Ramos (cell line): Measurements from ENCODE around the gene SRPK3.

ENCODE experiments used
- in situ Hi-C: fragments of 300-500 bp; cut with MboI; formaldehyde crosslinking; loops from one replicate; pipeline ENCODE4 v1.14.3; 2022; ENCODE audit warnings: low sequenced_read_pairs; ENCODE audit not compliant: unreplicated experiment

The SRPK3 gene

DNA sequence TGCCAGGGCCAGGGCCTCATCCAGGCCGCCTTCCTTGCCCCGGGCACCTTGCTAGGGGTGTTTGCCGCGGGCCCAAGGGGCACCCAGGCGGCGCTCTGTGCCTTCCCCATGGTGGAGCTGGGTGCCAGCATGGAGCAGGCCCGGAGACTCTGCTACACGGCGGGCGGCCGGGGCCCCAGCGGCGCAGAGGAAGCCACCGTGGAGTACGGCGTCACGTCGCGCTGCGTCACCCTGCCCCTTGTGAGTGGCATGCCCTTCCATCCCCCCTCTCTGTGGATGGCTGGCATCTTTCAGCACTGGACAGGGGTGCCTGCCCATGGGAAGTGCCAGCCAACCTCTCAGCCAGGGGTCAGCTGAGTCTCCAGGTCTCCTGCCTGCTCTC lies 13.2 kb upstream of the SRPK3 start:
- in situ Hi-C loops = loop anchor here (10.0 kb wide), 1 partner anchor 187 kb away; no protein-coding TSS in a partner anchor

DNA sequence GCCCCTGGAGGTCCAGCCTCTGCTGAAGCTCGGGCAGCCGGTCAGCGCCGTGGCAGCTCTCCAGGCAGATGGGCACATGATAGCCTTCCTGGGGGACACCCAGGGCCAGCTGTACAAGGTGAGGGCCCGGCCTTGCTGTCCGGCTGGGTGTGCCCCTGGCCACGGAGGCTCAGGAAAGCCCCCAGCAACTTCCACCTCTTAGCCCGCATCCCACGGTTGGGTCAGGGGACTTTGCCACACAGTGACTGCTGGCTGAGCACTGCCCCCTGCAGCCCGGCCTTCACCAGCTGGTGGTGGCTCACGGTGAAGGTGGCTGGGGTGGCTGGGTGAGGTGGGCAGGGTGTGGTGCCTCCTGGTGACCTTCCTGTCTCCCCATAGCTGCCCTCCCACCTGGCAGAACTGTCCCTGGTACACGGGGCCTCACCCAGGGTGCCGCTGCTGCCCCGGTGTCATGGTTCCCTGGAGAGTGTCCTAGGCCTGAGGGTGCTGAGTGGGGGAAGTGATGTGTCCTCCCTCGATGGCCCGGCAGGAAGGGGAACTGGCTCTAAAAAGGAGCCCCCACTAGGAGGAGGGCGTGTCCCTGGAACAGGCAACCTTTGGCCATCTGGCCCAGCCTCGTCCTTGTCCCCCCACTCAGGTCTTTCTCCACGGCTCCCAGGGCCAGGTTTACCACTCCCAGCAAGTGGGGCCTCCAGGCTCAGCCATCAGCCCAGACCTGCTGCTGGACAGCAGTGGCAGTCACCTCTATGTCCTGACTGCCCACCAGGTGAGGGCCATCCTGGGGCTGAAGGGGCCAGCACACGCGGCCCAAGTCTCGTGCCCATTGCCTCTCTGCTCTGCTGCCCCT lies 12.3 kb upstream of the SRPK3 start:
- in situ Hi-C loops = loop anchor here (10.0 kb wide), 1 partner anchor 186 kb away; no protein-coding TSS in a partner anchor

DNA sequence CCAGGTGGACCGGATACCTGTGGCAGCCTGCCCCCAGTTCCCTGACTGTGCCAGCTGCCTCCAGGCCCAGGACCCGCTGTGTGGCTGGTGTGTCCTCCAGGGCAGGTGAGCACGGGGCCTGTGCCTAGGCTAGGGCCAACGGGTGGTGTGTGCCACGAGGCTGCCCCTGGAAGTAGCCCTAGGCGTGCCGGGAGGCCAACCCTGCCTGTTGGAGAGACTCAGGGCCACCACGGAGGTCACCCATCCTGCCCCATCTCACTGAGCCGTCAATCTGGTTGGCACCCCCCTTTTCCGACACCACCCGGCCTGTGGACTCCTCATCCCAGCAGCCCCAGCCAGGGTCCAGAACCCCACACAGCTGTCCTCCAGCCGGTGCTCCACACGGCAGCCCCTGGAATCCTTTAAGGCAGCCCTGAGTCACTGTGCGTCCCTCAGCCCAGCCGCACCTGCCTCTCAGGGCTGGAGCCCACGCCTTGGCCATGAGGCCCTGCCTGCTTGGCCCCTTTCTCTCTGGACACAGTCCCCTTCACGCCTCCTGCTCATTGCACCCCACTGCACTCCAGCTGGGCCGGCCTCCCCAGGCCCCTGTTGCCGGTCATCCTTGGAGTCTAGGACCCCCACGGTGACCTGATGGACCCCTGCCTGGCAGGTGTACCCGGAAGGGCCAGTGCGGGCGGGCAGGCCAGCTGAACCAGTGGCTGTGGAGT lies 11.5 kb upstream of the SRPK3 start:
- in situ Hi-C loops = loop anchor here (10.0 kb wide), 1 partner anchor 185 kb away; no protein-coding TSS in a partner anchor

DNA sequence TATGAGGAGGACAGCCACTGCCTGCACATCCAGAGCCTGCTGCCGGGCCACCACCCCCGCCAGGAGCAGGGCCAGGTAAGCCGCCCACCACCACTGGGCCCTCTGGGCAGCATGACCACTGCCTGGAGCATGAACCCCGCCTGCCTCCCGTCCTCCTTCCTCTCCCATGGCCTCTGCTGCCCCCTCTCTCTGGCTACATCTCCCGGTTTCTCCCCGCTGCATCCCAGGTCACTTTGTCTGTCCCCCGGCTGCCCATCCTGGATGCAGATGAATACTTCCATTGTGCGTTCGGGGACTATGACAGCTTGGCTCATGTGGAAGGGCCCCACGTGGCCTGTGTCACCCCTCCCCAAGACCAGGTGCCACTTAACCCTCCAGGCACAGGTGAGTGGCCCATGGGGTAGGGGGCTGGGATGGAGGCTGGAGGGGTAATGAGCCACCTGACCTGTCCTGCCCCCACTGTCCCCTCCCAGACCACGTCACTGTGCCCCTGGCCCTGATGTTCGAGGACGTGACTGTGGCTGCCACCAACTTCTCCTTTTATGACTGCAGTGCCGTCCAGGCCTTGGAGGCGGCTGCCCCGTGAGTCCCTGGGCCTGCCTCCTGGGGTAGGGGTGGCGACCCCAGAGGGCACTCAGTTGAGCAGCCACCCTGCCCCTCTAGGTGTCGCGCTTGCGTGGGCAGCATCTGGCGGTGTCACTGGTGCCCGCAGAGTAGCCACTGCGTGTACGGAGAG lies 10.8 kb upstream of the SRPK3 start:
- in situ Hi-C loops = loop anchor here (10.0 kb wide), 1 partner anchor 185 kb away; no protein-coding TSS in a partner anchor

DNA sequence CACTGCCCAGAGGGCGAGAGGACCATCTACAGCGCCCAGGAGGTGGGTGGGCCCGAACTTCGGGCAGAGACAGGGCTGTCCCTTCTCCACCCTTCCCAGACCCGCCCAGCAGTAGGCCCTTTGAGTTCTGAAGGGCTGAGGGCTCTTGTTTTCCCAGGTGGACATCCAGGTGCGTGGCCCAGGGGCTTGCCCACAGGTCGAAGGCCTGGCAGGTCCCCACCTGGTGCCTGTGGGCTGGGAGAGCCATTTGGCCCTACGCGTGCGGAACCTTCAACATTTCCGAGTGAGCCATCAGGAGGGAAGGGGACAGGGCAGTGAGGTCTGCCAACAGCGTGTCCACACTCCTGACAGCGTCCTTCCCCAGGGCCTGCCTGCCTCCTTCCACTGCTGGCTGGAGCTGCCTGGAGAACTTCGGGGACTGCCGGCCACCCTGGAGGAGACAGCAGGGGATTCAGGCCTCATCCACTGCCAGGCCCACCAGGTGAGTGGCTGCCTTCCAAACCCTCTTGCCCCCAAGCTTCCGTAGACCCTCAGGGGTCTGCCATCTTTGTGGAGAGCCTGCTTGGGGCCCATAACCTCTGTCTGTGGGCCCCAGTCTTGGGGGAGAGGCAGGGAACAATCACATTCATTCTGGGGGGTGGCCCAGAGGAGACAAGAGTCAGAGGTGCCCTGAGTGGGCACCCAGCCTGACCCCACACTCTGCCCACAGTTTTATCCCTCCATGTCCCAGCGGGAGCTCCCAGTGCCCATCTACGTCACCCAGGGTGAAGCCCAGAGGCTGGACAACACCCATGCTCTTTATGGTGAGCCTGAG lies 10.0 kb upstream of the SRPK3 start:
- in situ Hi-C loops = no loop called here

DNA sequence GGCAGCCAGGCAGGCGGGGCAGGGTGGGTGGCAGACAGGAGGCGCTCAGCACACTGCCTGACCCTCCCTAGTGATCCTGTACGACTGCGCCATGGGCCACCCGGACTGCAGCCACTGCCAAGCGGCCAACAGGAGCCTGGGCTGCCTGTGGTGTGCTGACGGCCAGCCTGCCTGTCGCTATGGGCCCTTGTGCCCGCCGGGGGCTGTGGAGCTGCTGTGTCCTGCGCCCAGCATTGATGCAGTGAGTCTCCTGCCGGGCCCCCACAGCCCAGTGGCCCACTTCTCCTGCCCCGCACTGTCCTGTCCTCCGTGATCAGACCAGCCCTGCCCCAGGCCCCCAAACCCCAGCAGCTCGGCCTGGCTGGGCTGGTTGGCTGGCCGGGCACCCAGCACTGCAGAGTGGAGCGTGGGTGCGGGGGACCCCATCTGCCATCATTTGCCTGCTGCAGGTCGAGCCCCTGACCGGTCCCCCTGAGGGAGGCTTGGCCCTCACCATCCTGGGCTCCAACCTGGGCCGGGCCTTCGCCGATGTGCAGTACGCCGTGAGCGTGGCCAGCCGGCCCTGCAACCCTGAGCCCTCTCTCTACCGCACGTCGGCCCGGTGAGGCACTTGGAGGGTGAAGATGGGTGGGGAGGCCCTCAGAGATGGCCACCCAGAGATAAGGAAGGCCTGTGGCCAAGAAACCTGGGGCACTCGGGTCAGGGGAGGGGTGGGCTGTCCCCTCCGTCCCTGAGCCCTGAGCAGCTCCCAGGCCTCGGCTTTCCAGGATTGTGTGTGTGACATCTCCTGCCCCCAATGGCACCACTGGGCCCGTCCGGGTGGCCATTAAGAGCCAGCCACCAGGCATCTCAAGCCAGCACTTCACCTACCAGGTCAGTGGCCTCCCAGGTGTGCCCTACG lies 9.2 kb upstream of the SRPK3 start:
- in situ Hi-C loops = no loop called here

DNA sequence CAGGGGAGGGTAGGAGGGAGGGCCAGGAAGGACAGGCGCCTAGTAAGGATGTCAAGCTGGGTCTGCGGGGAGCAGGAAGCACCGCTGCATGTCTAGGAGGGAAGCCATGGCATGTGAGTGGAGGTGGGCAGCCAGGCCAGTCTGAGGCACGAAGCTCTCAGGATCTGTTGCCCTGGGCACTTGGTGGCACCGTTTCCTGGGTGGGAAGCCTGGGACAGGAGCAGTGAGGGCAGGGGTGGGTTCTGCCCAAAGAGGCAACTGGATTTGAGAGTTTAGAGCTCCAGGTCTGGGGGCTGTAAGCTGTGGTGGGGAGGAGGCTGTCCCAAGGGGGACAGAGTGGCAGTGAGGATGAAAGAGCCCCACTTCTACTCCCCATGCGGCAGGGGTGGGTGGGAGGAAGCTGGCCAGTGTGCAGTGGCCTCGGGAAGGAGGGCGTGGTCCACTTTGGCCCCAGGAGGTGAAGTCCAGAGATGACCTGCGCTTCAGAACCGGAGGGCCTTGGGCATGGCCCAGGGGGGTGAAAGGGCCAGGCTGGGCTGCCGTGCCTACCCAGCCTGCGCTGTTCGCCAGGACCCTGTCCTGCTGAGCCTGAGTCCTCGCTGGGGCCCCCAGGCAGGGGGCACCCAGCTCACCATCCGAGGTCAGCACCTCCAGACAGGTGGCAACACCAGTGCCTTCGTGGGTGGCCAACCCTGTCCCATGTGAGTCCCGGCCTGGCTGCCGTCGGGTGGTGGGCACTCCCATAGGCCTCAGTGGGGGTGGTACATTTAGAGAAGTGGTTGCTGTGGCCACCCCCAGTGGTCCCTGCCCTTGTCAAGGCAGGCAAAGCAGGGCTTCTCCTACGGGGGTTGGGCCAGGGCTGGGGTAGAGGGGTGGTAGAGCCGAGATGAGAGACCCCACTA lies 8.3 kb upstream of the SRPK3 start:
- in situ Hi-C loops = no loop called here

DNA sequence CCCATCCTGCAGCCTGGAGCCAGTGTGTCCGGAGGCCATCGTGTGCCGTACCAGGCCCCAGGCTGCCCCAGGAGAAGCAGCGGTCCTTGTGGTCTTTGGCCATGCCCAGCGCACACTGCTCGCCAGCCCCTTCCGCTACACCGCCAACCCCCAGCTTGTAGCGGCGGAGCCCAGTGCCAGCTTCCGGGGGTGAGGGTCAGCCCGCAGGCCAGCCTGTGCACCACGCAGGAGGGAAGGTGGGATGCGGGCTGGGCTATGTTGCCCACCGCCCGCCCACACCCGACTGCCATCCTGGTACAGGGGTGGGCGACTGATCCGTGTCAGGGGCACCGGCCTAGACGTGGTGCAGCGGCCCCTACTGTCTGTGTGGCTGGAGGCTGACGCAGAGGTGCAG lies 7.6 kb upstream of the SRPK3 start:
- in situ Hi-C loops = no loop called here

DNA sequence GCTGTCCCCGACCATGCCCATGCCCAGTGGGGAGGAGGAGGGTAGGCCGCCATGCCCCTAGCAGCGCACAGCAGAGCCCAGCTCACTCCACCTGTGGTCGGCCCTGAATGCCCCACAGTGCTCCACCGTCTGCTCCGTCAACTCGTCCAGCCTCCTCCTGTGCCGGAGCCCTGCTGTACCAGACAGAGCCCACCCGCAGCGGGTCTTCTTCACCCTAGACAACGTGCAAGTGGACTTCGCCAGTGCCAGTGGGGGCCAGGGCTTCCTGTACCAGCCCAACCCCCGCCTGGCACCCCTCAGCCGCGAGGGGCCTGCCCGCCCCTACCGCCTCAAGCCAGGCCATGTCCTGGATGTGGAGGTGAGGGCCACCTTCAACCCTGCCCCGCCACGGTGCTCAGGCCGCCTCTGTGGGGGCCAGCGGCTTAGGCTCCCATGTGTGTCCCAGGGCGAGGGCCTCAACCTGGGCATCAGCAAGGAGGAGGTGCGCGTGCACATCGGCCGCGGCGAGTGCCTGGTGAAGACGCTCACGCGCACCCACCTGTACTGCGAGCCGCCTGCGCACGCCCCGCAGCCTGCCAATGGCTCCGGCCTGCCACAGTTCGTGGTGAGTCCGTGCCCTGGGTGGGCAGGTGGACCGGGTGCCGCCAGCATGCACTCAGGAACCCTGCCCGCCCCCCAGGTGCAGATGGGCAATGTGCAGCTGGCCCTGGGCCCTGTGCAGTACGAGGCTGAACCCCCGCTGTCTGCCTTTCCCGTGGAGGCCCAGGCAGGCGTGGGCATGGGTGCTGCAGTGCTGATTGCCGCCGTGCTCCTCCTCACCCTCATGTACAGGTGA lies 6.9 kb upstream of the SRPK3 start:
- in situ Hi-C loops = no loop called here

DNA sequence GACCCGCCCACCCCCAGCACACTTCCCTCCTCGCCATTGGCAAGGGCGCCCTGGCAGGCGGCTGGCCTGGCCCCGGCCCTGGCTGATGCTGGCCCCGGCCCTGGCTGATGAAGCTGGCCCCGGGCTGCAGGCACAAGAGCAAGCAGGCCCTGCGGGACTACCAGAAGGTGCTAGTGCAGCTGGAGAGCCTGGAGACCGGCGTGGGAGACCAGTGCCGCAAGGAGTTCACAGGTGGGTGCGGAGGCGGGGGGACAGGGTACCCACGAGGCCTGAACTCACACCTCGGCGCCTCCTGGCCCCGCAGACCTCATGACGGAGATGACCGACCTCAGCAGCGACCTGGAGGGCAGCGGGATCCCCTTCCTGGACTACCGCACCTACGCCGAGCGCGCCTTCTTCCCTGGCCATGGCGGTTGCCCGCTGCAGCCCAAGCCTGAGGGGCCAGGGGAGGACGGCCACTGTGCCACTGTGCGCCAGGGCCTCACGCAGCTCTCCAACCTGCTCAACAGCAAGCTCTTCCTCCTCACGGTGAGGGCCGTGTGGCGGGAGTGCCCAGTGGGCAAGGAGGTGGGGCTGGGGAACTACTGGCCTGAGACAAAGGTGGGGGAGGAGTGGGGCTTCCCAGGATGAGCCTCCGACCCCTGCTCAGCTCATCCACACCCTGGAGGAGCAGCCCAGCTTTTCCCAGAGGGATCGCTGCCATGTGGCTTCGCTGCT lies 6.1 kb upstream of the SRPK3 start:
- in situ Hi-C loops = no loop called here

DNA sequence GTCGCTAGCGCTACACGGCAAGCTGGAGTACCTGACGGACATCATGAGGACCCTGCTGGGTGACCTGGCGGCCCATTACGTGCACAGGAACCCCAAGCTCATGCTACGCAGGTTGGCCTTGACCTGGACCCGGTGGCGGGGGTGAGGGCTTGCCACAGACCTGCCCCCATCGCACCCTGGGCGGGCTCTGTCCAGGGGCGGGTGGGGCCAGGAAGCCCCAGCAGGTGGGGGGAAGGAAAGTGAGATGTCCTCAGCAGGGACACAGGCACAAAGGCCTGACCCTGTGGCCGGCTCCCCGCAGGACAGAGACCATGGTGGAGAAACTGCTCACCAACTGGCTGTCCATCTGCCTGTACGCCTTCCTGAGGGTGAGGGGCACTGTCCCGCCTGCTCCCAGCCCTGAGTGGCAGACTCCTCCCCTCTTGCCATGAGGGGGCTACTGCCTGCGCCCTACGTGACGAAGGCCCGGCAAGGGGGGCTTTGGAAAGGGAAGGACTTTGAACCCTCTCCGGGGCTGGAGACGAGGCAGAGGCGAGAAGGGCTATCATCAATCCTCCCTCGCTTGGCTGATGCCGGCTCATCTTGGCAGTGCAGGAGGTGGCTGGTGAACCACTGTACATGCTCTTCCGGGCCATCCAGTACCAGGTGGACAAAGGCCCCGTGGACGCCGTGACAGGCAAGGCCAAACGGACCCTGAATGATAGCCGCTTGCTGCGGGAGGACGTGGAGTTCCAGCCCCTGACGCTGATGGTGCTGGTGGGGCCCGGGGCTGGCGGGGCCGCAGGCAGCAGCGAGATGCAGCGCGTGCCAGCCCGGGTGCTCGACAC lies 5.3 kb upstream of the SRPK3 start:
- in situ Hi-C loops = no loop called here

DNA sequence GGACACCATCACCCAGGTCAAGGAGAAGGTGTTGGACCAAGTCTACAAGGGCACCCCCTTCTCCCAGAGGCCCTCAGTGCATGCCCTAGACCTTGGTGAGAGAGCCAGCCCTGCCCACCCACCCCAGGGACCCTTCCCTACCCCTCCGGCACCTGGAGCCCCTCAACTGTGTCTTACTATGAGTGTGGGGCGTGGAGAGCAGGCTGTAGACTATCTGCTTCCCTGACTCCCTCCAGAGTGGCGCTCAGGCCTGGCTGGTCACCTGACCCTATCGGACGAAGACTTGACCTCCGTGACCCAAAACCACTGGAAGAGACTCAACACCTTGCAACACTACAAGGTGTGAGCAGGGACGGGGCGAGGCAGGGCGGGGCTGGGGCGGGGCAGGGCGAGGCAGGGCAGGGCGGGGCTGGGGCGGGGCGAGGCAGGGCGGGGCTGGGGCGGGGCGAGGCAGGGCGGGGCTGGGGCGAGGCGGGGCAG lies 4.7 kb upstream of the SRPK3 start:
- in situ Hi-C loops = no loop called here

DNA sequence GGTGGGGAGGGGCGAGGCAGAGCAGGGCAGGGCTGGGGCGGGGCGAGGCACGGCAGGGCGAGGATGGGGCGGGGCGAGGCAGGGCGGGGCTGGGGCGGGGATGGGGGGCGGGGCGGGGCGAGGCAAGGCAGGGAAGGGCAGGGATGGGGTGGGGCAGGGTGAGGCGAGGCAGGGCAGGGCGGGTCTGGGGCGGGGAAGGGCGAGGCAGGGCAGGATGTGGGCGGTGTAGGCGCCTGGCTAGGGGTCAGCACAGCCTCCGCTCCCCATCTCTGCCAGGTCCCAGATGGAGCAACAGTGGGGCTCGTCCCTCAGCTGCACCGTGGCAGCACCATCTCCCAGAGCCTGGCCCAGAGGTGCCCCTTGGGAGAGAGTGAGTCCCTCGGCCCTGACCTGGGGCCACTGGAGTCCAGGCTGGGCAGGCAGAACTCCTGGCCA lies 4.2 kb upstream of the SRPK3 start:
- in situ Hi-C loops = no loop called here

DNA sequence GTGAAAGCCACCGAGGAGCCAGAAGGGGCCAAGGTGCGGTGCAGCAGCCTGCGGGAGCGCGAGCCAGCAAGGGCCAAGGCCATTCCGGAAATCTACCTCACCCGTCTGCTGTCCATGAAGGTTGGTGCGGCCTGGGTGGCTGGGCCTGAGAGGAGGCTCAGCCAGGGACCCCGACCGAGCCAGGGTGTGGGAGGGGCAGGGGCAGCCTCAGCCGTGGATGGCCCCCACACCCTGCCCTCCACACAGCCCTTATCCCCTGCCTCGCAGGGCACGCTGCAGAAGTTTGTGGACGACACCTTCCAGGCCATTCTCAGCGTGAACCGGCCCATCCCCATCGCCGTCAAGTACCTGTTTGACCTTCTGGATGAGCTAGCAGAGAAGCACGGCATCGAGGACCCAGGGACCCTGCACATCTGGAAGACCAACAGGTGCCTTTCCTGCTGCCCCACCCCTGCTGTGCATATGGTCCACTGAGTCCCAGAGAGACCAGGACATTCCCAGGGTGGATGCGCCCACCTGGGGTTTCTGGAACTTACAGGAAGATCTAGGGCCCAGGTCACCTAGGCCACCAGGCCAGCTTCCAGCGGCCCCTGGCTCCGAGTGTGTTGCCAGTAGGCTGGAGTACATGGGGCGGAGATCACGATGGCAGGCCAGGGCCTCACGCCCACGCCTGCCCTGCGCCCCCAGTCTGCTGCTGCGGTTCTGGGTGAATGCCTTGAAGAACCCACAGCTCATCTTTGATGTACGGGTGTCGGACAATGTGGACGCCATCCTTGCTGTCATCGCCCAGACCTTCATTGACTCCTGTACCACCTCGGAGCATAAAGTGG lies 3.4 kb upstream of the SRPK3 start:
- in situ Hi-C loops = no loop called here

DNA sequence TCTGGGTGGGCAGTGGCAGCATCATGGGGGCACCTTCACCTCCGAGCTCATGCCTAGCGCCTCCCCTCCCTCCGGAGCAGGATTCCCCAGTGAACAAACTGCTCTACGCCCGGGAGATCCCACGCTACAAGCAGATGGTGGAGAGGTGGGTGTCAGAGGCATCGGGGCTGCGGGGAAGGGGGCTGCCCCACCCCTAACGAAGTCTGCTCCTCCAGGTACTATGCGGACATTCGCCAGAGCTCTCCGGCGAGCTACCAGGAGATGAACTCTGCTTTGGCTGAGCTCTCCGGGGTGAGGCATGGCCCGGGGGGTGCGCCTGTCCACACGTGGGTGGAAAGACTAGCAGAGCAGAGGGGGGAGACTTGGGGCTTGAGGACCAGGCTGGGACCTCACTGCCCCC lies 2.7 kb upstream of the SRPK3 start:
- in situ Hi-C loops = no loop called here
